HCT116 (cell line): ENCODE data around the gene SIL1.

ENCODE experiments used
- EZH2 ChIP-seq: fragments of 200-600 bp; sonication (generic); IDR thresholded peaks from 2 replicates; pipeline ENCODE4 v1.6.1; 2017; ENCODE audit warnings: antibody characterized with exemption, mixed run types
- JUND ChIP-seq: IDR thresholded peaks from 2 replicates; pipeline ENCODE4 v1.6.1; 2012
- POLR2A ChIP-seq: IDR thresholded peaks from 2 replicates; pipeline ENCODE4 v1.7.0; 2011; ENCODE audit warnings: borderline replicate concordance; ENCODE audit not compliant: insufficient read depth, insufficient read length; ENCODE audit errors: extremely low read depth
- TF ChIP-seq, protein P1 (sequence below), 3 experiments: fragments of 200-600 bp in 1 of 3; sonication (generic) in 1 of 3; IDR thresholded peaks in 2 of 3; conservative IDR thresholded peaks in 1 of 3; 2 replicates each; pipeline ENCODE4 v1.5.1; 2012 to 2017; ENCODE audit warnings: low read depth in 2 of 3, low read length in 2 of 3, antibody characterized with exemption in 1 of 3, borderline replicate concordance in 1 of 3, control low read depth in 1 of 3, mild to moderate bottlenecking in 1 of 3, mixed read lengths in 1 of 3, mixed run types in 1 of 3, moderate library complexity in 1 of 3; ENCODE audit not compliant: insufficient read depth in 1 of 3
- TF ChIP-seq, protein P2 (sequence below): IDR thresholded peaks from 2 replicates; pipeline ENCODE4 v1.6.1; 2012
- TF ChIP-seq, protein P3 (sequence below): IDR thresholded peaks from 2 replicates; pipeline ENCODE4 v1.6.1; 2012; ENCODE audit warnings: low read depth

DNA sequence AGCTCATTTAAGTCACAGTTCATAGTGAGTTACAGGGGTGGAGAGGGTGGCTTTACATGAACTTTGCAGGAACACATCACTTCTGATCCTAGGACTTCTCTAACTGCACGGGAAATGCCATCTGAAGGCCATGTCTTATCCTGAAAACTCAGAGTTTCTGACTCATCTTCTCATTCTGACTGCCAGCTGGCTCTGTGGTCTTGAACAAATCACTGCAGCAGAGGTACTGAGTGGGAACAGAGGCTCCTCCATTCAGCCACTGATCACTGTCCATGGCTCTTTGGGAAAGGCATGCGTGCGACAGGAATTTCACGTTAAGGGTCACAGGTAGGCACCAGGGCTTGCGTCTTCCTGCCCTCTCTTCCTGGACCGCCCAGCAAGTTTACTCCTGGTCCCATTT lies 208.4 kb downstream of the SIL1 start:
- TF ChIP-seq, protein P1, sequence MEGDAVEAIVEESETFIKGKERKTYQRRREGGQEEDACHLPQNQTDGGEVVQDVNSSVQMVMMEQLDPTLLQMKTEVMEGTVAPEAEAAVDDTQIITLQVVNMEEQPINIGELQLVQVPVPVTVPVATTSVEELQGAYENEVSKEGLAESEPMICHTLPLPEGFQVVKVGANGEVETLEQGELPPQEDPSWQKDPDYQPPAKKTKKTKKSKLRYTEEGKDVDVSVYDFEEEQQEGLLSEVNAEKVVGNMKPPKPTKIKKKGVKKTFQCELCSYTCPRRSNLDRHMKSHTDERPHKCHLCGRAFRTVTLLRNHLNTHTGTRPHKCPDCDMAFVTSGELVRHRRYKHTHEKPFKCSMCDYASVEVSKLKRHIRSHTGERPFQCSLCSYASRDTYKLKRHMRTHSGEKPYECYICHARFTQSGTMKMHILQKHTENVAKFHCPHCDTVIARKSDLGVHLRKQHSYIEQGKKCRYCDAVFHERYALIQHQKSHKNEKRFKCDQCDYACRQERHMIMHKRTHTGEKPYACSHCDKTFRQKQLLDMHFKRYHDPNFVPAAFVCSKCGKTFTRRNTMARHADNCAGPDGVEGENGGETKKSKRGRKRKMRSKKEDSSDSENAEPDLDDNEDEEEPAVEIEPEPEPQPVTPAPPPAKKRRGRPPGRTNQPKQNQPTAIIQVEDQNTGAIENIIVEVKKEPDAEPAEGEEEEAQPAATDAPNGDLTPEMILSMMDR (IDR thresholded peaks at IDR 0.05 in 2 of 3, conservative IDR thresholded peaks at IDR 0.05 in 1 of 3; ENCODE audit: borderline replicate concordance in 1 of 3, insufficient read depth in 1 of 3, low read depth in 2 of 3, low read length in 2 of 3) = no peak
- TF ChIP-seq, protein P2, sequence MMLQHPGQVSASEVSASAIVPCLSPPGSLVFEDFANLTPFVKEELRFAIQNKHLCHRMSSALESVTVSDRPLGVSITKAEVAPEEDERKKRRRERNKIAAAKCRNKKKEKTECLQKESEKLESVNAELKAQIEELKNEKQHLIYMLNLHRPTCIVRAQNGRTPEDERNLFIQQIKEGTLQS = no peak
- no peak for TF ChIP-seq JUND
- no peak for TF ChIP-seq EZH2
- TF ChIP-seq POLR2A = no peak
- TF ChIP-seq, protein P3, sequence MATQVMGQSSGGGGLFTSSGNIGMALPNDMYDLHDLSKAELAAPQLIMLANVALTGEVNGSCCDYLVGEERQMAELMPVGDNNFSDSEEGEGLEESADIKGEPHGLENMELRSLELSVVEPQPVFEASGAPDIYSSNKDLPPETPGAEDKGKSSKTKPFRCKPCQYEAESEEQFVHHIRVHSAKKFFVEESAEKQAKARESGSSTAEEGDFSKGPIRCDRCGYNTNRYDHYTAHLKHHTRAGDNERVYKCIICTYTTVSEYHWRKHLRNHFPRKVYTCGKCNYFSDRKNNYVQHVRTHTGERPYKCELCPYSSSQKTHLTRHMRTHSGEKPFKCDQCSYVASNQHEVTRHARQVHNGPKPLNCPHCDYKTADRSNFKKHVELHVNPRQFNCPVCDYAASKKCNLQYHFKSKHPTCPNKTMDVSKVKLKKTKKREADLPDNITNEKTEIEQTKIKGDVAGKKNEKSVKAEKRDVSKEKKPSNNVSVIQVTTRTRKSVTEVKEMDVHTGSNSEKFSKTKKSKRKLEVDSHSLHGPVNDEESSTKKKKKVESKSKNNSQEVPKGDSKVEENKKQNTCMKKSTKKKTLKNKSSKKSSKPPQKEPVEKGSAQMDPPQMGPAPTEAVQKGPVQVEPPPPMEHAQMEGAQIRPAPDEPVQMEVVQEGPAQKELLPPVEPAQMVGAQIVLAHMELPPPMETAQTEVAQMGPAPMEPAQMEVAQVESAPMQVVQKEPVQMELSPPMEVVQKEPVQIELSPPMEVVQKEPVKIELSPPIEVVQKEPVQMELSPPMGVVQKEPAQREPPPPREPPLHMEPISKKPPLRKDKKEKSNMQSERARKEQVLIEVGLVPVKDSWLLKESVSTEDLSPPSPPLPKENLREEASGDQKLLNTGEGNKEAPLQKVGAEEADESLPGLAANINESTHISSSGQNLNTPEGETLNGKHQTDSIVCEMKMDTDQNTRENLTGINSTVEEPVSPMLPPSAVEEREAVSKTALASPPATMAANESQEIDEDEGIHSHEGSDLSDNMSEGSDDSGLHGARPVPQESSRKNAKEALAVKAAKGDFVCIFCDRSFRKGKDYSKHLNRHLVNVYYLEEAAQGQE = no peak
